ENCODE data around the gene LAMTOR4.
"Not testable (repeated sequence)": the region's sequence is repeated elsewhere in the genome, so short reads cannot be mapped to it uniquely, and the experiment has no call there.

Gene LAMTOR4

DNA sequence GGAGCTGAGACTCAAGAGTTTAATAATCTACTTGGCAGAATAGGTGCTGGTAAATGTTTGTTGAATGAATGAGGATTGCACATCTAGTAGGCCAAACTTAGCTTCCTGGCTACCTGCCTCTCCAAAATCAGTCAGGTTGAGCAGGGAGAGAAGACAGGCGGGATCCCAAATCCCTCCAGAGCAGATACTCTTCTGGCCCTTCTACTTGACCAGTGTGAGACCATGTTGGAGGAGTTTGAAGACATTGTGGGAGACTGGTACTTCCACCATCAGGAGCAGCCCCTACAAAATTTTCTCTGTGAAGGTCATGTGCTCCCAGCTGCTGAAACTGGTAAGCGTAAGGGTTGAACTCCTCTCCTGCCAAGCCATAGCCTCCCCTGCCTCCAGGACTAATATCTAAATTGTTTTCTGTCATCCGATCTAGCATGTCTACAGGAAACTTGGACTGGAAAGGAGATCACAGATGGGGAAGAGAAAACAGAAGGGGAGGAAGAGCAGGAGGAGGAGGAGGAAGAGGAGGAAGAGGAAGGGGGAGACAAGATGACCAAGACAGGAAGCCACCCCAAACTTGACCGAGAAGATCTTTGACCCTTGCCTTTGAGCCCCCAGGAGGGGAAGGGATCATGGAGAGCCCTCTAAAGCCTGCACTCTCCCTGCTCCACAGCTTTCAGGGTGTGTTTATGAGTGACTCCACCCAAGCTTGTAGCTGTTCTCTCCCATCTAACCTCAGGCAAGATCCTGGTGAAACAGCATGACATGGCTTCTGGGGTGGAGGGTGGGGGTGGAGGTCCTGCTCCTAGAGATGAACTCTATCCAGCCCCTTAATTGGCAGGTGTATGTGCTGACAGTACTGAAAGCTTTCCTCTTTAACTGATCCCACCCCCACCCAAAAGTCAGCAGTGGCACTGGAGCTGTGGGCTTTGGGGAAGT, 24.2 kb upstream of the LAMTOR4 start:
- DNase-seq = no peak

- peak; percentile 27 for DNase-seq
Observed at GRCh38 chr7:100126239-100126930, 22.3 kb upstream of the LAMTOR4 start.

GRCh38 chr7:100126931-100127865, 21.5 kb upstream of the LAMTOR4 start, which contains the start of gene MBLAC1:
Gene MBLAC1, plus strand, starts transcription at chr7:100126967. Its CDS starts 429 bp downstream, at chr7:100127396.
- DNase-seq = peak; percentile 93

DNA sequence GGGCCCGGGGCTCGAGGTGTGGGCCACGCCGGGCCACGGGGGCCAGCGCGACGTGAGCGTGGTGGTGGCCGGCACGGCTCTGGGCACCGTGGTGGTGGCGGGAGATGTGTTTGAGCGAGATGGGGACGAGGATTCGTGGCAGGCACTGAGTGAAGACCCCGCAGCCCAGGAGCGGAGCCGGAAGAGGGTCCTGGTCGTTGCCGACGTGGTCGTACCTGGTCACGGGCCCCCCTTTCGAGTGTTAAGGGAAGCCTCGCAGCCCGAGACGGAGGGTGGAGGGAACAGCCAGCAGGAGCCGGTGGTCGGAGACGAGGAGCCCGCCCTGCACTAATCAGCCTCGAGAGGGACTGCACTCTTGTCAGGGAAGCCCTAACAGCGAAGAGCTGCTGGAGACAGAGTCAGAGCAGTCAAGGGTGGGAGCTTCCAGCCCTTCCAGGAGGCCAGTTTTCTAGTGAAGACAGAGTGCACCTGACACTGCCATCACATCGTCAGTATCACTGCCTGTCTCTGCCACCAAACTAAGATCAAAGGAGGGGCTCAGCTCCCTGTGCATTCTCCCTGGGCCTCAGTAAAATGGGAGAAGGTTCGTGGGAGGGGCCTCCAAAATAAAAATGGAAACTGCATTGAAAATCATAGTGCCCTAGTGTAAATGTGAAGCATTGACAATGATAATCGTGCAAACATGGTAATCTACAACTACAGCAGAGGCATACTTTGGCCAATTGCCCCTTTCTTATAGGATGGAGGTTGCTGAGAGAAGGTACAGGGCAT, 20.7 kb upstream of the LAMTOR4 start:
- DNase-seq = no peak

- DNase-seq = no peak
Observed at GRCh38 chr7:100128637-100128963, 20.1 kb upstream of the LAMTOR4 start.

DNA sequence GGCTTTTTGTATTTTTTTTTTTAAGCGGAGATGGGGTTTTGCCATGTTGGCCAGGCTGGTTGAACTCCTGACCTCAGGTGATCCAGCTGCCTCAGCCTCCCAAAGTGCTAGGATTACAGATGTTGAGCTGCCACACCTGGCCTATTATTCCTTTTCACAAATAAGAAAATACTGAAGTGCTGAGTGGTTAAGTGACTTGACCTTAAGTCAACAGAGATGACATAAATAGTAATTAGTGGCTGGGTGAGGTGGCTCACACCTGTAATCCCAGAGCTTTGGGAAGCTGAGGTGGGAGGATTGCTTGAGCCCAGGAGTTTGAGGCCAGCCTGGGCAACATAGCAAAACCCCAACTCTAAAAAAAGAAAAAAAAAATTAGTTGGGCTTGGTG, 18.5 kb upstream of the LAMTOR4 start:
- DNase-seq = not testable (repeated sequence)

- DNase-seq = peak; percentile 77
Observed at GRCh38 chr7:100130608-100131453, 17.9 kb upstream of the LAMTOR4 start.

GRCh38 chr7:100132126-100132525, 16.6 kb upstream of the LAMTOR4 start:
- DNase-seq = no peak

DNA sequence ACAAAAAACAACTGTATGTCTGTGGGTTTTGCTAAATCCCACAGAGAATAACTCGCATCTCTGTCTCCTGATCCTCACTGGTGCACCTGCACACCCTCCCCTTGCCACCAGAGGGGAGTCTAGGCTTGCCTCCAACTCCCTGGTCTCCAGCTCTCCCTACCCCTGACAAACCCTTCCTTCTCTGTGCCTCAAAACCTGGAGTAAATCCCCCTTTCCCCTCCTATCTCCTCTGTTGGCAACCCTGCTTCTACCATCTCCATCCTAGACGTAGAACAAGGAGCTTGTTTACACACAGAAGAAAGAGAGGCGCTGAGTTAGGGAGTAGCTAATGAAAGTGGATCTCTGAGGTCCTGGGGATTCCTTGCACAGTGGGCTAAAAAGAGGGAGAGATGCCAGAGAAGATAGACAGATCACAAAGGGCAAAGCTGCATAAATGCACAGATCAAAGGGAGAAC, 16.0 kb upstream of the LAMTOR4 start:
- peak; percentile 57 for DNase-seq

DNA sequence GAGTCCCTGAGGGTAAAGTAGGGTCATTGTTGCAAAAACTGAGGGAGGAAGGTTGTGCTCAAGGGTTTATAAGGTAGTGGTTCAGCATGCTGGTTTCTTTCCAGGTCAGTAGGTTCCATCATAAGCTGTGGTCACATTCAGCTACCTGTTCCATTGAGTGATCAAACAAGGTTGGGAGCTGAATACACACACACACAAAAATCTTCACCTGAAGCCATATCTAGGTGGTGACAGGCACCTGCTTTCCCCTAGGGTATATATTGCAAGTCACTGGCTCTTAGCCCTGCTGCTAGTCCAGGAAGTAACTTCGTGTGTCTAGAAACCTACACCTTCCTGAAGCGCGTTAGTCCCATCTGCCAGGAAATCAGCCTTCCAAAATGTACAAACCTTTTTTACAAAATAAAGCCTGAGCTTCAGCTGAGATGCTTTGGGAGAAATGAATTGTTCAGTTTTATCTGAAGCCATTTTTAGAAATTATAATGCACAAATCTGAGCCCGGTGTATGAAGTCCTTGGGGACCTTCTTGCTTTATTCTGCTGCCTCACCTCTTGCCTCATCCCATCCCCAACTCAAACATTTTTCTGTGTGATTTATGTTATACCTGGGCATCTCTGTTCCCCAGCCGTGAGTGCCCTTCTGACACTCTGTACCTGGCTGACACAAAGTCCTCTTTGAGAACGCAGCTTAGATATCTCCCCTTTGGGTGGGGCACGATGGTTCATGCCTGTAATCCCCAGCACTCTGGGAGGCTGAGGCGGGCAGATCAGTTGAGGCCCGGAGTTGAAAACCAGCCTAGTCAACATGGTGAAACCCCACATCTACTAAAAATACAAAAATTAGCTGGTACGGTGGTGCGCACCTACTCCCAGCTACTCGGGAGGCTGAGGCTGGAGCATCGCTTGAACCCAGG, 10.6 kb upstream of the LAMTOR4 start:
- no peak for DNase-seq

DNA sequence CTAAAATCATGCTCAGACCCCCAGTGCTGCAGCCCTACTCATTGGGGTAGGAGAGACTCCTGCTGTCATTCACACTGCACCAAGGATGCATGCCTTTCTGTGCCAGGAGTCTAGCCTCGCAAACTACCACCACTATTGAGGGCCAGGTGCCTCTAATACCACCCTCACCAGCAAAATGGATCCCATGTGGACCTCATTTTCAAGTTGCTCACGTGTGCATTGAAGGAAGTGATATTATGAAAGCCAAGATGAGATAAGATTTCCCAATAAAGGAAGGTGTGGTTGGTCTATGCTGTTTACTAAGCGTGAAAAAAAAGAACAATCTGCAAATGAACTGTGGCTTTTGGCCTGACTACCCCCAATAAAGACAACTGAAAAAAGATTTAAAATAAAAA, 7.2 kb upstream of the LAMTOR4 start:
- DNase-seq = no peak

GRCh38 chr7:100142461-100142860, 6.3 kb upstream of the LAMTOR4 start:
- no peak for DNase-seq

- DNase-seq = not testable (repeated sequence)
Observed at GRCh38 chr7:100146350-100146749, 2.4 kb upstream of the LAMTOR4 start.

- DNase-seq = no peak
Observed at GRCh38 chr7:100147278-100147677, 1.4 kb upstream of the LAMTOR4 start.

DNA sequence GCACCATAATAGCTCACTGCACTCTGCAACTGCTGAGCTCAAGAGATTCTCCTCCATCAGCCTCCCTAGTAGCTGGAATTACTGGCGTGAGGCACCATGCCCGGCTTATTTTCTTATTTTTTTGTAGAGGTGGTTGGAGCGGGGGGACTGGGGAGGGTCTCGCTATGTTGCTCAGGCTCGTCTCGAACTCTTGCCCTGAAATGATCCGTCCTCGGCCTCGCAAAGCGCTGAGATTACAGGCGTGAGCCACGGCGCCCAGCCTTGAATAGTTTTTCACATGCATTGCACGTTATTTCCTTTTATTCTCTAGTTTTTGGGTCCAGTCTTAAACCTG, 526 bp upstream of the LAMTOR4 start:
- DNase-seq = no peak

DNA sequence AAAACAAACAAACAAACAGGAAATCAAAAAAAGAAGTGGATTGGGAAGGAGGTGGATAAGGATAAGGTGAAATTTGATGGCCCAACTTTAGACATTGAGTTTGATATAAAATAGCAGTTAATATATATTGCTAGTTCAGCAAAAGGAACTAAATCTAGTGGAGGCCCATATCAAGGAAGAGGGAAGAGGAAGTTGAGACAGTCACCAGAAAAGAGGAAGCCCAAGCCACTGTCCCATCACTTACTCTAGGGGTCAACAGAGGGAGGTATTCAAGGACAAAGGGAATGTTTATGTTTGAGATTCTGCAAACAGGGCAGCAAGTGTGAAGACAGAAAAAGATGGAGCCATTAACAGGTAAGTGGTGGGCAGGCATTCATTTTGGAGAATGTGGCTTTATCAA, 3.7 kb downstream of the LAMTOR4 start:
- DNase-seq = no peak

DNA sequence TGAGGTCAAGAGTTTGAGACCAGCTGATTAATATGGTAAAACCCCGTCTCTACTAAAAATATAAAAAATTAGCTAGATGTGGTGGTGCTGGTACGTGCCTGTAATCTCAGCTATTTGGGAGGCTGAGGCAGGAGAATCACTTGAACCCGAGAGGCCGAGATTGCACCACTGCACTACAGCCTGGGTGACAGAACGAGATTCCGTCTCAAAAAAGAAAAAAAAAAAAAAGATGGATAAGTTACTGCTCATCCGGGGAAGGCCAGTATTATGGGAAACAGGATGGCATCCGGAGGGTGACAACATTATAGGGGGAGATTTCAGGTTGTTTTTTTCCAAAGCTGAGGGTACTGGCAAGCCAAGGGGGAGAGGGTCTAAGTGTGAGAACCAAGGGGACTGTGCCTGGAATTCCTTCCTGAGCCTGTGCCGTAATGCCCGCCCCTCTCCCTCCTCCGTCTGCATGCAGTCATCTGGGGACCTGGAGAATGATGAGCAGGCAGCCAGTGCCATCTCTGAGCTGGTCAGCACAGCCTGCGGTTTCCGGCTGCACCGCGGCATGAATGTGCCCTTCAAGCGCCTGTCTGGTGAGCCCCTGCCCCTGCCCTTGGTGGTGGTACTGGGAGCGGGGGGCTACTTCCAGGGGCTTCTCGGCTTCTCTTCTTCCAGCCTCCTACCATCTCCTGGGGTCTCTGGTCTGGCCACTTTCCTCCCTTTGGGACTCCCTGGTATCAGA, 4.4 kb downstream of the LAMTOR4 start:
- DNase-seq = no peak

GRCh38 chr7:100153708-100154535, 5.2 kb downstream of the LAMTOR4 start:
- no peak for DNase-seq
